ENCODE results near the gene NUAK1.

NUAK1 gene

DNA sequence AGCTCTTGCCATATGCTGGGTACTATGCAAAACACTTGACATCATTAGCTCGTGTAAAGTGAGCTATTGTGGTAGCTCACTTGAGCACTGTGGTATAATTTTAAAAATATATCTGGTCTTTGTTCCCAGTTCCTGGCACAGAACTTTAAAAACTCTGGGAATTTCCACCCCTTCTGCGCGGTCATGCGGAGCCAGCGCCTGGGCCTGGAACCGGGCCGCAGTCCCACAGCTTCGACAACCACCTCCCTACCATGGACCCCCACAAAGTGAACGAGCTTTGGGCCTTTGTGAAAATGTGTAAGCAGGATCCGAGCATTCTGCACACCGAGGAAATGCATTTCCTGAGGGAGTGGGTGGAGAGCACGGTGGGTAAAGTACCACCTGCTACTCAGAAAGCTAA is 123.1 kb downstream of the NUAK1 start:
- H3K9me2 ChIP-seq (replicated peaks; ENCODE audit: control insufficient read depth, low read length), result no peaks in the 10 kb centered on the region
- H3K4me3 ChIP-seq (ENCODE audit: low read length), result no peak overlapping the region
- no peaks in the 10 kb centered on the region for H4K20me1 ChIP-seq (ENCODE audit: control insufficient read depth, insufficient read depth, low read depth, low read length)
- TF ChIP-seq EZH2phosphoT487 (IDR thresholded peaks at IDR 0.05; ENCODE audit: borderline replicate concordance, low read length) (no peak), CTCF (IDR thresholded peaks at IDR 0.05; ENCODE audit: low read depth, low read length, poor library complexity, severe bottlenecking) (no peak)
- no peaks in the 10 kb centered on the region for H3K9me3 ChIP-seq (ENCODE audit: control insufficient read depth, insufficient read depth, low read length)
- no peaks in the 10 kb centered on the region for H3F3A ChIP-seq (ENCODE audit: control insufficient read depth, insufficient read depth)
- no peaks in the 10 kb centered on the region for H3K36me3 ChIP-seq (ENCODE audit: control insufficient read depth, low read length)
- no peaks in the 10 kb centered on the region for H3K79me2 ChIP-seq (ENCODE audit: control insufficient read depth, low read length)
- no peaks in the 10 kb centered on the region for H3K27me3 ChIP-seq (ENCODE audit: control insufficient read depth, low read length)
- H3K27ac ChIP-seq (ENCODE audit: low read depth, low read length), result no peak overlapping the region
- no peak overlapping the region for H3K4me2 ChIP-seq (ENCODE audit: low read length)
- no peaks in the 10 kb centered on the region for H3K4me1 ChIP-seq (ENCODE audit: control insufficient read depth, low read length)

GRCh38 chr12:106013941-106014340 is 124.8 kb downstream of the NUAK1 start:
- no peak overlapping the region for H3K4me2 ChIP-seq (ENCODE audit: low read length)
- H3K36me3 ChIP-seq (ENCODE audit: control insufficient read depth, low read length), result no peaks in the 10 kb centered on the region
- no peaks in the 10 kb centered on the region for H3K9me2 ChIP-seq (replicated peaks; ENCODE audit: control insufficient read depth, low read length)
- H3K4me1 ChIP-seq (ENCODE audit: control insufficient read depth, low read length), result no peaks in the 10 kb centered on the region
- no peaks in the 10 kb centered on the region for H4K20me1 ChIP-seq (ENCODE audit: control insufficient read depth, insufficient read depth, low read depth, low read length)
- no peaks in the 10 kb centered on the region for H3F3A ChIP-seq (ENCODE audit: control insufficient read depth, insufficient read depth)
- TF ChIP-seq EZH2phosphoT487 (IDR thresholded peaks at IDR 0.05; ENCODE audit: borderline replicate concordance, low read length) (no peak), CTCF (IDR thresholded peaks at IDR 0.05; ENCODE audit: low read depth, low read length, poor library complexity, severe bottlenecking) (no peak)
- H3K4me3 ChIP-seq (ENCODE audit: low read length), result no peak overlapping the region
- H3K79me2 ChIP-seq (ENCODE audit: control insufficient read depth, low read length), result no peaks in the 10 kb centered on the region
- H3K27ac ChIP-seq (ENCODE audit: low read depth, low read length), result no peak overlapping the region
- no peaks in the 10 kb centered on the region for H3K9me3 ChIP-seq (ENCODE audit: control insufficient read depth, insufficient read depth, low read length)
- no peaks in the 10 kb centered on the region for H3K27me3 ChIP-seq (ENCODE audit: control insufficient read depth, low read length)

Measured in DOHH2 (cell line).